RWPE1 (cell line): ENCODE measurements around the gene TMEM43.

Experiments
- CTCF ChIA-PET: fragments of 350-600 bp; sonication (Branson Sonifier 250); formaldehyde crosslinking; extraction: SDS; loops from one replicate; lab custom pipeline; 2021; lab: Yijun Ruan, JAX
- POLR2A ChIA-PET: fragments of 400-600 bp; formaldehyde crosslinking; extraction: SDS; loops from one replicate; lab custom pipeline; 2020; ENCODE audit warnings: antibody characterized with exemption; ENCODE audit not compliant: low non-redundant PET; lab: Yijun Ruan, JAX
- DNase-seq: peaks from one replicate; pipeline ENCODE4 v3.0.0; 2012; ENCODE audit warnings: low spot score
- H3K27ac ChIP-seq: fragments of 450-650 bp; 2 replicates; pipeline ENCODE4 v1.5.1; 2017
- TF ChIP-seq, protein P1 (sequence below): fragments of 450-650 bp; conservative IDR thresholded peaks from 2 replicates; pipeline ENCODE4 v1.5.1; 2017; ENCODE audit warnings: low read depth, mild to moderate bottlenecking

The TMEM43 gene

DNA sequence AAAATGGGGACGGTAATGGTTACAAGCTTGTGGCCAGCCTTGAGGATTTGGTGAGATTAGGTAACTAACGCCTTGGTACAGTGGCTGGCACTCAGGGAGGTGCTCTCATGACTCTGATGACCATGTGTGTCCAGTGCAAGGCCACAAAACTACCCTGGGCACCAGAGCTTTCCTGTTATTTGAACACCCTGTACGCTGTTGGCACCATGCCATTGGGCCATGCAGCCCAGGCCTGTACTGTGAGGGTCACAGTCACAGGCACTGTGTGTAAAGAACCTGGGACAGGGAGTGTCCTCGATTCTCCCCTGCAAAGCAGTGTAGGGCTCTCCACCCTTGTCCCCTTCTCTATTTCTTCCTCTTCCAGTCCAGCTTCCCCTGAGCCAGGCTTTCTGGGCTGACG is 6.3 kb downstream of the TMEM43 start:
- ChIA-PET CTCF (no interaction called here), POLR2A (no interaction called here)
- DNase-seq = no peak
- H3K27ac ChIP-seq = peak overlapping the region; percentile 30
- TF ChIP-seq, protein P1, sequence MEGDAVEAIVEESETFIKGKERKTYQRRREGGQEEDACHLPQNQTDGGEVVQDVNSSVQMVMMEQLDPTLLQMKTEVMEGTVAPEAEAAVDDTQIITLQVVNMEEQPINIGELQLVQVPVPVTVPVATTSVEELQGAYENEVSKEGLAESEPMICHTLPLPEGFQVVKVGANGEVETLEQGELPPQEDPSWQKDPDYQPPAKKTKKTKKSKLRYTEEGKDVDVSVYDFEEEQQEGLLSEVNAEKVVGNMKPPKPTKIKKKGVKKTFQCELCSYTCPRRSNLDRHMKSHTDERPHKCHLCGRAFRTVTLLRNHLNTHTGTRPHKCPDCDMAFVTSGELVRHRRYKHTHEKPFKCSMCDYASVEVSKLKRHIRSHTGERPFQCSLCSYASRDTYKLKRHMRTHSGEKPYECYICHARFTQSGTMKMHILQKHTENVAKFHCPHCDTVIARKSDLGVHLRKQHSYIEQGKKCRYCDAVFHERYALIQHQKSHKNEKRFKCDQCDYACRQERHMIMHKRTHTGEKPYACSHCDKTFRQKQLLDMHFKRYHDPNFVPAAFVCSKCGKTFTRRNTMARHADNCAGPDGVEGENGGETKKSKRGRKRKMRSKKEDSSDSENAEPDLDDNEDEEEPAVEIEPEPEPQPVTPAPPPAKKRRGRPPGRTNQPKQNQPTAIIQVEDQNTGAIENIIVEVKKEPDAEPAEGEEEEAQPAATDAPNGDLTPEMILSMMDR = no peak

DNA sequence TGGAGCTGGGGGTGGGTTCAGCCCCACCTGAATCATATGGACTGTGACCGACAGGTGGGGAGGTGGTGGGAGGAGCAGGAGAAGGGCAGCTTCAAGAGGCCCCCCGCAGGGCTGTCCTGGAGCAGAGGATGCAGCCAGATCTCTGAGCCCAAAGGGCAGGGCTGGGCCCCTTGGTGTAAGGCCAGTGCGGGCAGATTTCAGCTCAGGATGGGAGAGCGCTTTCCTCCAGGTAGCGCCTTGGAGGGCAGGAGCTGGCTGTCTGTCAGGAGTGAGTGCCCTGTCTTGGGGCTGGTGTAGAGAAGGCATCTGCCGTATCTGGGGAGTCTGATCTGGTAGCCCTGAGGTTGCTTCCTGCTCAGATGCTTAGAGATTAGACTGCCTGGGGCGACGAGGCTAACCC is 7.3 kb downstream of the TMEM43 start:
- ChIA-PET POLR2A (no interaction called here), CTCF (interaction anchor here (0.6 kb wide), 1 partner anchor 107 kb away, joined by 3 read pairs; no protein-coding TSS in a partner anchor)
- H3K27ac ChIP-seq = peak overlapping the region; percentile 94
- no peak for DNase-seq
- TF ChIP-seq, protein P1 = no peak

DNA sequence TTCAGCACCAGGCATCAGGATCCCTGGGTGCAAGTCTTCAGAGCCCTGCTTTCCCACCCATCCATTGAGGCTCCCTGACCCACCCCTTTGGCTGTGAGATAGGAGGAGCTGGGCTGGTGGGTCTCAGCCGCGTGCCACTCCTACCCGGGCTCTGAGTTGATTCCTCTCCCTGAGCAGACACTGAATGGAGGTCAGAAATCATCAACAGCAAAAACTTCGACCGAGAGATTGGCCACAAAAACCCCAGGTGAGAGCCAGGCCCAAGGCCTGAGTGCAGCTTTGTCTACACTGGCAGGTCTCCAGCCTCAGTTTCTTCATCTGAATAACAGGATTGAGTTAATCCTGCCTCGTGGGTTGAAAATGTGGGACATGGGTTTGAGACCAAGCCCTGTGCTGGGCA is 7.8 kb downstream of the TMEM43 start:
- CTCF ChIA-PET = interaction anchor here (0.6 kb wide), 1 partner anchor 107 kb away, joined by 3 read pairs; no protein-coding TSS in a partner anchor
- POLR2A ChIA-PET = no interaction called here
- no peak for DNase-seq
- TF ChIP-seq, protein P1 = no peak
- H3K27ac ChIP-seq = peak overlapping the region; percentile 94

DNA sequence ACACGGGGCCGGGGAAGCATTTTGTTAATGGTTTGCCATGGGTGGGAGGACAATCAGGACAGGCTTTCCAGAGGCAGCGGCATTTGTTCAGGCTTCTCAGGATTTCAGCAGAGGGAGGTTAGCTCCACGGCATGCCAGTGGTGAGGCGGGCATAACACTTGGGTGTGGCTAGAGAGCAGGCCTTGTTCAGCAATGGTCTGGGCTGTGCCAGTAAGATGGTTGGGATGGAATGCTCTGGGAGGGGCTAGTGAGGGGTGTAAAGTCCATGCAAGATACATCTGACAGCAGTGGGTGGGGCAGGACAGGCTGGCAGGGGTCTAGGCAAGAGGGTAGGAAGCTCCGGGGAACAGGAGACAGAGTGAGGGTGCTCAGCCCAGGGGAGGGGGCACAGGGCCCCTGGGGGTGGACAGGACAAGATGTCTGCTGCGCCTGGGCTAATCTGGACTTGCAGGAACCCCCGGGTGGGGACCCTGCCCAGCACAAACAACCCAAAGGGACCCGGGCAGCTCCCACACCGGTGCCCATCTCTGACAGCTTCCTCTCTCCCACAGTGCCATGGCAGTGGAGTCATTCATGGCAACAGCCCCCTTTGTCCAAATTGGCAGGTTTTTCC is 8.4 kb downstream of the TMEM43 start:
- TF ChIP-seq, protein P1 = no peak
- peak overlapping the region; percentile 94 for H3K27ac ChIP-seq
- no peak for DNase-seq
- ChIA-PET CTCF (no interaction called here), POLR2A (no interaction called here)

DNA sequence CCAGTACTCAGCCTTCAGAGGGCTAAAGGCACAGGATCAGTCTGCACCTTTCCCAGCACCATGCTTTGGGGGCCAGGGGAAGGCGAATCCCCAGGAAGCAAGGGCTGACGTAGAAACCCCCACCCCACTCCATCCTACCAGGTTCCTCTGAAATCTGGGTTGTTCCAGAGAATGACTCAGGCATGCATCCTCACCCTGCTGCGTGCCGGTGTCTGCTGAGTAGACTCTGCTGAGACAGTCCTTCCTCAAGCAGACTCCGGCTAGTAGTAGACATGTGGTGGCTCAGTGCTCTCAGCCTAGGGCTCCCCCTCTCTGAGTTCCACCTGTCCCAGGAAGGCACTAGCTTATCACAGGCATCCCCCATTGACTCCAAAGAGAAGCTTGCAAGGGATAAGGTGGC is 9.0 kb downstream of the TMEM43 start:
- ChIA-PET POLR2A (no interaction called here), CTCF (no interaction called here)
- DNase-seq = no peak
- TF ChIP-seq, protein P1 = no peak
- peak overlapping the region; percentile 94 for H3K27ac ChIP-seq

DNA sequence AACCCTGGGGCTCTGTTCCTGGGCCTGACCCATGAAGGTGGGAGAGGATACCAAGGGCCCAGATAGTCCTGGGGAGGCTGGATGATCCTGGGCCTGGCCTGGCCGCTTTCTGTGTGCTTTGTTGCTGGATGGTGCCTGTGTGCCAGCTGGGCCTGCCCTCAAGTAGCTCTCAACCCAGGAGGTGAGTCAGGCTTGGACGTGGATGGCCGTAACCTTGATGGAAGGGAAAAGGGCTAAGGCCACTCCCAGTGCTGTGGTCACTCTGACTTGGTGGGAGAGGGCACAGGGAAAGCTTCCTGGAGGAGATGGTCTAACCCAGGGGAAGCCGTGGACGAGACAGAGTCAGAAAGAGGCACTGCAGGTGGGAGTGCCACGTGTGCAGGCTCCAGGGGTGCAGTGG is 9.4 kb downstream of the TMEM43 start:
- DNase-seq = no peak
- ChIA-PET POLR2A (no interaction called here), CTCF (no interaction called here)
- H3K27ac ChIP-seq = peak overlapping the region; percentile 94
- TF ChIP-seq, protein P1 = no peak
